CD14-positive monocyte (primary cell): Measurements from ENCODE around the gene SLC17A1. TPM values are rescaled to one million over a fixed set of nuclear protein-coding genes. Genes with fewer than 3 reads are reported as not detected.

ENCODE experiments used
- DNase-seq, 3 donors: peaks; one replicate each; pipeline ENCODE4 v3.0.0-alpha.2; 2011 to 2022
- H2AFZ ChIP-seq: 2 replicates; pipeline ENCODE4 v1.6.0; 2012; ENCODE audit warnings: mild to moderate bottlenecking, low read depth, low read length, inconsistent platforms; ENCODE audit not compliant: insufficient read depth, poor library complexity, severe bottlenecking
- H3K27ac ChIP-seq, 2 donors: 1 replicate in 1 of 2; 2 replicates in 1 of 2; pipeline ENCODE4 v1.5.1; 2012 to 2013; ENCODE audit warnings: low read length in 2 of 2, control low read depth in 1 of 2, inconsistent platforms in 1 of 2, low read depth in 1 of 2, mild to moderate bottlenecking in 1 of 2
- H3K27me3 ChIP-seq, 2 donors: one replicate each; pipeline versions ENCODE4 v1.6.0 to v1.6.1; 2011 to 2013; ENCODE audit warnings: low read length in 2 of 2; ENCODE audit not compliant: control insufficient read depth in 2 of 2, insufficient read depth in 2 of 2
- H3K36me3 ChIP-seq, 2 donors: replicated peaks in 1 of 2; 1 replicate in 1 of 2; 2 replicates in 1 of 2; pipeline versions ENCODE4 v1.5.1 to v1.6.1; 2012 to 2013; ENCODE audit warnings: low read length in 2 of 2, control low read depth in 1 of 2, inconsistent platforms in 1 of 2, mild to moderate bottlenecking in 1 of 2; ENCODE audit not compliant: insufficient read depth in 2 of 2, control insufficient read depth in 1 of 2
- H3K4me1 ChIP-seq, 2 donors: 1 replicate in 1 of 2; 2 replicates in 1 of 2; pipeline versions ENCODE4 v1.5.1 to v1.6.1; 2012 to 2013; ENCODE audit warnings: low read length in 2 of 2, control low read depth in 1 of 2, inconsistent platforms in 1 of 2, mild to moderate bottlenecking in 1 of 2, moderate library complexity in 1 of 2; ENCODE audit not compliant: insufficient read depth in 2 of 2, control insufficient read depth in 1 of 2
- H3K4me2 ChIP-seq: replicated peaks from 2 replicates; pipeline ENCODE3; 2012; ENCODE audit warnings: low read length, moderate library complexity, mild to moderate bottlenecking; ENCODE audit not compliant: poor library complexity, severe bottlenecking; ENCODE audit errors: extremely low read depth
- H3K4me3 ChIP-seq, 3 experiments: fragments of 200-600 bp in 1 of 3; sonication (generic) in 1 of 3; replicated peaks in 1 of 3; 1 replicate in 2 of 3; 2 replicates in 1 of 3; pipeline ENCODE4 v1.5.1; 2011 to 2013; ENCODE audit warnings: low read length in 3 of 3, mild to moderate bottlenecking in 3 of 3, control low read depth in 2 of 3, low read depth in 2 of 3, inconsistent platforms in 1 of 3, moderate library complexity in 1 of 3
- H3K79me2 ChIP-seq: 2 replicates; pipeline ENCODE4 v1.6.0; 2012; ENCODE audit warnings: mild to moderate bottlenecking, control low read depth, inconsistent platforms, low read length, moderate library complexity; ENCODE audit not compliant: insufficient read depth
- H3K9ac ChIP-seq: 2 replicates; pipeline ENCODE4 v1.6.0; 2017; ENCODE audit warnings: low read length, mild to moderate bottlenecking; ENCODE audit not compliant: insufficient read depth, poor library complexity, severe bottlenecking
- H3K9me3 ChIP-seq, 2 donors: replicated peaks in 1 of 2; 1 replicate in 1 of 2; 2 replicates in 1 of 2; pipeline versions ENCODE4 v1.5.1 to v1.6.1; 2012 to 2013; ENCODE audit warnings: low read length in 2 of 2, control low read depth in 1 of 2; ENCODE audit not compliant: control insufficient read depth in 1 of 2, insufficient read depth in 1 of 2
- H4K20me1 ChIP-seq: 2 replicates; pipeline ENCODE4 v1.6.0; 2012; ENCODE audit warnings: mild to moderate bottlenecking, low read length, control low read depth, moderate library complexity; ENCODE audit not compliant: insufficient read depth
- H3K27ac Mint-ChIP-seq, 7 donors: one replicate each; pipeline ENCODE4 v1.8.0; 2020; ENCODE audit warnings: mild to moderate bottlenecking in 7 of 7, mixed read lengths in 7 of 7, moderate library complexity in 6 of 7, inconsistent platforms in 2 of 7
- H3K27me3 Mint-ChIP-seq, 3 donors: one replicate each; pipeline ENCODE4 v1.8.0; 2021 to 2022; ENCODE audit warnings: low read depth in 3 of 3, mild to moderate bottlenecking in 3 of 3, mixed read lengths in 3 of 3, moderate library complexity in 3 of 3, inconsistent platforms in 1 of 3
- H3K36me3 Mint-ChIP-seq, 2 donors: one replicate each; pipeline ENCODE4 v1.8.0; 2020; ENCODE audit warnings: mixed read lengths in 2 of 2, inconsistent platforms in 1 of 2, mild to moderate bottlenecking in 1 of 2
- H3K4me1 Mint-ChIP-seq: one replicate; pipeline ENCODE4 v1.8.0; 2020; ENCODE audit warnings: mild to moderate bottlenecking, mixed read lengths
- H3K4me3 Mint-ChIP-seq, 2 donors: one replicate each; pipeline ENCODE4 v1.8.0; 2020; ENCODE audit warnings: mild to moderate bottlenecking in 2 of 2, mixed read lengths in 2 of 2, moderate library complexity in 1 of 2
- H3K9me3 Mint-ChIP-seq, 7 donors: one replicate each; pipeline ENCODE4 v1.8.0; 2020 to 2022; ENCODE audit warnings: mixed read lengths in 7 of 7, mild to moderate bottlenecking in 6 of 7, moderate library complexity in 6 of 7, inconsistent platforms in 2 of 7
- WGBS: methylation state at CpG from one replicate; pipeline ENCODE4 v1.1.5; 2013; ENCODE audit warnings: missing lambda C conversion rate; ENCODE audit not compliant: insufficient coverage; 5-methylcytosine and 5-hydroxymethylcytosine counted together
- intact Hi-C, 2 donors: fragments of 100-400 bp; cut with micrococcal nuclease; formaldehyde crosslinking; loops; one replicate each; pipeline versions ENCODE4 v1.15.0 to v1.15.1; 2023
- polyA minus RNA-seq: library from RNA; depleted of rRNA, polyadenylated mRNA; stranded (reverse); fragments of >200 nt; gene quantifications from 2 replicates; pipeline ENCODE4 v1.2.3, GENCODE V29; 2012
- polyA plus RNA-seq, 3 donors: library from polyadenylated mRNA; depleted of rRNA in 1 of 3; unstranded in 2 of 3; stranded (reverse) in 1 of 3; fragments of 300-500 nt in 2 of 3; fragments of >200 nt in 1 of 3; fragmentation: Illumina TruSeq in 2 of 3; gene quantifications; 1 replicate in 2 of 3; 2 replicates in 1 of 3; pipeline ENCODE4 v1.2.3, GENCODE V29; 2012 to 2021
- total RNA-seq, 12 experiments: library from RNA in 1 of 12; stranded (reverse) in 1 of 12; fragments of 120-200 nt in 1 of 12; gene quantifications; one replicate each; pipeline ENCODE4 v1.2.4 and lab custom pipeline; 2013 to 2026; ENCODE audit warnings: mixed read lengths in 6 of 12, inconsistent platforms in 1 of 12
- TF ChIP-seq, protein P1 (sequence below): fragments of 200-600 bp; IDR thresholded peaks from one replicate; pipeline ENCODE4 v1.8.0; 2022; ENCODE audit warnings: antibody characterized with exemption, mild to moderate bottlenecking

The SLC17A1 gene, protein sequence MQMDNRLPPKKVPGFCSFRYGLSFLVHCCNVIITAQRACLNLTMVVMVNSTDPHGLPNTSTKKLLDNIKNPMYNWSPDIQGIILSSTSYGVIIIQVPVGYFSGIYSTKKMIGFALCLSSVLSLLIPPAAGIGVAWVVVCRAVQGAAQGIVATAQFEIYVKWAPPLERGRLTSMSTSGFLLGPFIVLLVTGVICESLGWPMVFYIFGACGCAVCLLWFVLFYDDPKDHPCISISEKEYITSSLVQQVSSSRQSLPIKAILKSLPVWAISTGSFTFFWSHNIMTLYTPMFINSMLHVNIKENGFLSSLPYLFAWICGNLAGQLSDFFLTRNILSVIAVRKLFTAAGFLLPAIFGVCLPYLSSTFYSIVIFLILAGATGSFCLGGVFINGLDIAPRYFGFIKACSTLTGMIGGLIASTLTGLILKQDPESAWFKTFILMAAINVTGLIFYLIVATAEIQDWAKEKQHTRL
- not detected for total RNA-seq (2013)
- polyA plus RNA-seq (not detected), polyA minus RNA-seq (not detected in 2 replicates), total RNA-seq (lab: John Stamatoyannopoulos, UW) (0 to 1.4 (median 0) reads per million in 11 experiments)

DNA sequence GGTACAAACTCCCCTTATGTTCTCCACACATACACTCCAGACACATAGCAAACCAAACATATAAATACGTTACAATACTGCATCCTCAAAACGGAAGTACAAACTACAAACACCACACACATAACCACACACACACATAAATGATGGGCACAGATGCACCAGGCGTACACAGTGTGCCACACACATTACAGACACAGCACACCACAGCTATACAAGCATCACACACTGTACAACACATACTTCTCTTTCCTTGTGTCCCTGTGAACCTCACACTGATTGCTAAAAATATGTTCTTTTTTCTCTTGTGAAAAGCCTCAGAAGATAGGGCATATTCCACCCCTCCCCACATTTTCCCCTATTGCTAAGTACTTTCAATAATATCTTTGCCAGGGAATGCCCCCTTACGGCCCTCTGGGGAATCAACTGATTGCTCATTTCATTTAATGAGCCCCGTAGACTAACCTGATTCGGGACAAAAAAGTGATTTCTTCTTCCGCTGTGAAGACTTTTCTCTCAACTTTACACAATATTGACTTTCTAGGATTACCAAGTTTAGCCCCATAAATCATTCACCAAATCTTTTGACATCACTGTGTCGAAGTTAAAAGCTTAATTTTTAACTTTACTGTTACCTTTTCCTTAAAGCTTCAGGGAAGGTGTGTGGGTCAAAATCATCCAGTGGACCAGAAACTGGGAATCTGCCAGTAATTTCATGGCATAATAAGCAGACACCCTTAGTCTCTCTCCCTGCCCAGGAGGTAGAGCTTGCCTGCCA lies at the start of gene SLC17A1:
TSS of gene SLC17A1 (minus strand) at position 521 of the 775 bp plus-strand sequence. CDS start 1,495 bp downstream, outside the sequence.
- DNase-seq, result no peak
- H3K9me3 ChIP-seq, result no peaks in the 10 kb centered on the region
- H3K27me3 ChIP-seq, result no peaks in the 10 kb centered on the region
- Mint-ChIP-seq H3K4me3 (no peak within 1 kb of the TSS), H3K36me3 (no peaks in the 10 kb centered on the region), H3K9me3 (peaks cover 0 to 2% (median 0%) of the 10 kb centered on the region in 7 donors), H3K27me3 (no peaks in the 10 kb centered on the region), H3K27ac (no peak within 1 kb of the TSS), H3K4me1 (no peaks in the 10 kb centered on the region)
- no peaks in the 10 kb centered on the region for H3K4me1 ChIP-seq
- TF ChIP-seq, protein P1, sequence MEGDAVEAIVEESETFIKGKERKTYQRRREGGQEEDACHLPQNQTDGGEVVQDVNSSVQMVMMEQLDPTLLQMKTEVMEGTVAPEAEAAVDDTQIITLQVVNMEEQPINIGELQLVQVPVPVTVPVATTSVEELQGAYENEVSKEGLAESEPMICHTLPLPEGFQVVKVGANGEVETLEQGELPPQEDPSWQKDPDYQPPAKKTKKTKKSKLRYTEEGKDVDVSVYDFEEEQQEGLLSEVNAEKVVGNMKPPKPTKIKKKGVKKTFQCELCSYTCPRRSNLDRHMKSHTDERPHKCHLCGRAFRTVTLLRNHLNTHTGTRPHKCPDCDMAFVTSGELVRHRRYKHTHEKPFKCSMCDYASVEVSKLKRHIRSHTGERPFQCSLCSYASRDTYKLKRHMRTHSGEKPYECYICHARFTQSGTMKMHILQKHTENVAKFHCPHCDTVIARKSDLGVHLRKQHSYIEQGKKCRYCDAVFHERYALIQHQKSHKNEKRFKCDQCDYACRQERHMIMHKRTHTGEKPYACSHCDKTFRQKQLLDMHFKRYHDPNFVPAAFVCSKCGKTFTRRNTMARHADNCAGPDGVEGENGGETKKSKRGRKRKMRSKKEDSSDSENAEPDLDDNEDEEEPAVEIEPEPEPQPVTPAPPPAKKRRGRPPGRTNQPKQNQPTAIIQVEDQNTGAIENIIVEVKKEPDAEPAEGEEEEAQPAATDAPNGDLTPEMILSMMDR, result no peak
- no peaks in the 10 kb centered on the region for H3K79me2 ChIP-seq
- no peaks in the 10 kb centered on the region for H3K36me3 ChIP-seq
- intact Hi-C loops, result no loop called here
- no peak within 1 kb of the TSS for H3K4me3 ChIP-seq
- no peaks in the 10 kb centered on the region for H4K20me1 ChIP-seq
- 87% methylated on average over 6 of the region's 8 CpGs for WGBS
- no peak within 1 kb of the TSS for H3K27ac ChIP-seq
- no peak within 1 kb of the TSS for H3K9ac ChIP-seq
- H2AFZ ChIP-seq, result no peak within 1 kb of the TSS
- H3K4me2 ChIP-seq, result no peak within 1 kb of the TSS

DNA sequence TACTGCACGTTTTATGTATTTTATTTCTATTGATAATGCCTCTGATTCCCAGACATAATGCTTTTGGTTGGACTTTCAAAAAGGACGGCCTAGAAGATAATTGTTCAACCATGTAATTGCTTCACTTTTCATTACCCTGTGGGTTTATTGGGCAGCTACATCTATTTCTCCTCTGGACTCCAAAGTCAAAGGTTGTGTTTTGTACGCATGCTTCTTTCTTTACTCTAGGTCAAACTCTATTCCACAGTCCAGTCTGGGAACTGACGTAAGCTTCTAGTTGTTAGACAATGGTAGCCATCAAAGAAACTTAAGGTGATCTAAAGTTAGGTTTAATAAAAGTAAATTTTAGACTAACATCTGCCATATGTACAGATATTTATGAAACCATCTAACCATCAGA lies 48.7 kb upstream of the SLC17A1 start:
- H3K36me3 ChIP-seq, result no peaks in the 10 kb centered on the region
- no peaks in the 10 kb centered on the region for H4K20me1 ChIP-seq
- Mint-ChIP-seq H3K36me3 (no peaks in the 10 kb centered on the region), H3K4me3 (no peak overlapping the region), H3K9me3 (peaks cover 0 to 5% (median 3%) of the 10 kb centered on the region in 7 donors), H3K4me1 (peaks cover 9% of the 10 kb centered on the region), H3K27me3 (peaks cover 0 to 9% (median 9%) of the 10 kb centered on the region in 3 donors), H3K27ac (no peak overlapping the region)
- no peak for DNase-seq
- peaks cover 0 to 7% of the 10 kb centered on the region in 2 donors for H3K4me1 ChIP-seq
- no peak overlapping the region for H3K4me3 ChIP-seq
- peaks cover 0 to 4% of the 10 kb centered on the region in 2 donors for H3K9me3 ChIP-seq
- H3K27me3 ChIP-seq, result no peaks in the 10 kb centered on the region
- no peak overlapping the region for H3K4me2 ChIP-seq
- no peak overlapping the region for H3K27ac ChIP-seq
- TF ChIP-seq, protein P1, result no peak
- 100% methylated on average over 1 of the region's 4 CpGs for WGBS
- no peak overlapping the region for H2AFZ ChIP-seq
- intact Hi-C loops, result no loop called here
- H3K79me2 ChIP-seq, result no peaks in the 10 kb centered on the region
- no peak overlapping the region for H3K9ac ChIP-seq
